AG08396 (cell line): Measurements from ENCODE around the gene STMN1.

ENCODE experiments used
- DNase-seq: peaks from one replicate; pipeline ENCODE4 v3.0.0; 2012; ENCODE audit warnings: low spot score, mixed read lengths

STMN1 gene

DNA sequence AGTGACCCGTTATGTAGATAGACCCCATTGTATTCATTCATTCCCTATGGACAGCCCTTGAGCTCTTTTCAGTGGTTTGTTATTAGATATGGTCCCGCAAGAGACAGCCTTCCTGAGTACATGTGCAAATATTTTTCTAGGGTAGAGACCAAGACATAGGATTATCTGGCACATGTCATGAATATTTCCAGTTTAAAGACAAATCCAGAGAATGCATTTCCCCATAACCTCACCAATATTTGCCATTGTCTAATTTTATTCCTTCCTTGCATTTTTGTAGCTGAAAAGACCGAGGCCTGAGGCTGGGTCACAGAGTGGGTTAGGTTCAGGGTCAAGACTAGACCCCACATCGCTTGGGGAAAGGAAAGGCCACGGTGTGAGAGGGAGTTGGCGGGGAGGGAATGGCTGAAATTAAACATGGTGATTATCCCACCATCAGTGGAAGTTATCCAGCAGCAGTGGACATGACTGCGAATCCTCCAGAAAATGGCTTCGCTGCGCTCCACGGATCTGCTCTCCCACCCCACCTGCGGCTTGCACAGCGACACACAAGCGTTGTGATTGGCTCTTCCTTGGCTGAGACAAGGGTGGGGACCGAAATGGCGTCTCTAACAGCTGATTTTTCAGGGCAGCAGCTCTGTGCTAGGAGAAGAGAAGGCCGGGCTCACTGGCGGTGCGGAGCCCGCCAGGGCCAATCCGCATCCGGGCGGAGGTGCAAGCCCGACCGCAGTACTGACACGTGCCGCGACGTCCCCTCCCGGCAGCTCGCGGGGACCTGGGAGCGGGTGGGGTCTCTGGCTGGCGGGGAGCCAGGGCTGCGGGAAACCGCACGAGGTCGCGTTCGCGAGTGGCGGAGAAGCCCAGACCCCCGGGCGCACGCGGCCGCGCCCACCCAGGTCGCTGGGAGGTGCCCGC, 16.1 kb upstream of the STMN1 start:
- DNase-seq = peak; percentile 27

DNA sequence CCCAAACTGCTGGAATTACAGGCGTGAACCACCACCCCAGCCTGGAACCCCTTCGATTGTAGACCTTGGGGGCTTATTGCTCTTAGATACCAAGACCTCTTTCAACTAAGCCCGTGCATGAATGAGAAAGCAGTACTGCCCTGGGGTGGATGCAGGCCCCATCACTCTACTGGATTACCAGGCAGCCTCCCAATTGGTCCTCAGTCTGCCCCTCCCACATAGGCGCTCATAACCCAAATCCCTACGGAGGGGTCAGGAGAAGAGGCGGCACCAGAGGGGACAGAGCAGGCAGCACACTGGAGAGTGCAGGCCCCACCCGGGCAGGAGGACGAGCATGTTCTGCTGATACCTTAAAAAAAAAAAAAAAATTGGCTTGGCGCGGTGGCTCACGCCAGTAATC, 12.4 kb upstream of the STMN1 start:
- DNase-seq = no peak

DNA sequence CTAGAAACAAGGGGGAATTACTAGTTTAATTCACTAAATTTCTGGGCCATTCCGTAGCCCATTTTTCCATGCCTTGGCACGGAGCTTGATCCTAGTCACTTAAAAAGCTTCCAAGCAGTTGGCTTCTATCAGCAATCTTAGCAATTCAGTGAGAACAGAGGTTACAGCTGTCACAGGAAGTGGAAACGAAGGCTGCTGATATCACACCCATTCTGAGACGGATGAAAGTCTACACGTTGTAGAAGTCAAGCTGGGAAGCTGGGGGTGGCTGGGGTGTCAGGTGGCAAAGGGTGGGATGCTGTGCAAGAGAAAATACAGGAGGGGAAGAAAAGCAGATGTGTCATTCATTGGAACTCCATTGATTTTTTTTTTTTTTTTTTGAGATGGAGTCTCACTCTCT, 11.8 kb upstream of the STMN1 start:
- no peak for DNase-seq

DNA sequence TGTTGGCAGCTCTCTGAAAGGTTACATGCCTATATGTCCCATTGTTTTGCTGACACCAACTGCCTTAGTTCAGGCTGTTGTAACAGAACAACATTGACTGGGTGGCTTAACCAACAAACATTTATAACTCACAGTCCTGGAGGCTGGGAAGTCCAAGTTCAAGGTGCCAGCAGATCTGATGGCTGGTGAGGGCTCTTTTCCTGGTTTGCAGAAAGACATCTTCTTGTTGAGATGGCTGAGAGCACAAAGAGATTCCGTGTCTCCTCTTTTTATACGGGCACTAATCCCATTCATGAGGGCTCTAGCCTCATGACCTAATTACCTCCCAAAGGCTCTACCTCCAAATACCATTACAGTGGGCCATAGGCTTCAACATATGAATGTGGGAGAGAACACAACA, 10.2 kb upstream of the STMN1 start:
- no peak for DNase-seq

DNA sequence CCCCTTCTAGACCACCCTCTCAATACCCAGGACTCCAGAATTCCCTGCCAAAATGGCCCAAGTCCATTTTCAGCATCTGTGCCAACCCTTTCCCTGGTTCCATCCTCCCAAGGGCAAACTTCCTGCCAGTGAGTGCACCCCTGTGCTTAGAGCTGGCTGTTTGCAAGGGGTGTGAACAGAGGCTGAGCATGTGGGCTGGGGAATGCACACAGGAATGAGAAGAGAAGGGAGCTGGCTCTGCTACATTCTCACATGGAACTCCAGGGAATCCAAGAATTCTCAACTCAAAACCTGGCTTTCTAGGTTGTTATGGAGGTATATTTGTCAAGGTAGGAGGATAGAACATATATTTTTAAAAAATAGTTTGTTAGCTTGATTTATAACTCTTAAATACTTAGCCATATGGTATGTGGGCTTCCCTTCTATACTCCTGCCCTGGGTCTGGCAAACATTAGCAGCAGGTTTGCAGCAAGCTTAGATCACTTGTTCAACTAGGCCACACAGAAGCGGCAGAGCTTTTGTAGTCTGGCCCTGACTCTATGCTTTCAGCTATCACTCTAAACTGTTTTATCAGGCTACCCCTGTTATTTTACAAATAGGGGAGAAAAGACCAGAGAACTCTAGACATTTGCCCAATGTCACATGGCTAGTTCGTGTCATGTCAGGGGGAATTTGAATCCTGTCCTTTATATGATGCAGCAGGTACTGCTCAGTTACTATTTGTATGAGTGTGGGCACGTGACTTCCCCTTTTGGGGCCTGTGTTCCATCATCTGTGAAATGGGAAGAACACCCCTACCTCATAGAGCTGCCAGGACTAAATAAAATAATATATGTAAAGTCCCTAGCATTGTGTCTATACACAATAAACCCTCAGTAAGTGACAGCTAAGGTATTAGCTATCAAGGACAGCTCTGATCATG, 8.1 kb upstream of the STMN1 start:
- no peak for DNase-seq

DNA sequence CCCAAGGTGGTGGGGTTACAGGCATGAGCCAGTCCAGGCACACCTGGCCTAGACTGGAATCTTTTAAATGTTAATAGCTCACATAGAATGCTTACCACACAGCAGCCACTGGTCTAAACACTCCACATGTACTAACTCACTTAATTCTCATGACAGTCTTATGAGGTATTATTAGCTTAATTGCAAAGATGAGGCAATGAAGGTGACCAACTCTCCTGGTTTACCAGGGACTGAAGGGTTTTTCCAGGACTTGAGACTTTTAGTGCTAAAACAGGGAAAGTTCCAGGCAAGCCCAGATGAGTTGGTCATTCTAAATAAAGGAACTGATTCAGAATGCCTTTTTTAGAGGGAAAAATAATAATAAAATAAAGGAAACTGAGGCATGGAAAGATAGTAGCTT, 7.0 kb upstream of the STMN1 start:
- no peak for DNase-seq

DNA sequence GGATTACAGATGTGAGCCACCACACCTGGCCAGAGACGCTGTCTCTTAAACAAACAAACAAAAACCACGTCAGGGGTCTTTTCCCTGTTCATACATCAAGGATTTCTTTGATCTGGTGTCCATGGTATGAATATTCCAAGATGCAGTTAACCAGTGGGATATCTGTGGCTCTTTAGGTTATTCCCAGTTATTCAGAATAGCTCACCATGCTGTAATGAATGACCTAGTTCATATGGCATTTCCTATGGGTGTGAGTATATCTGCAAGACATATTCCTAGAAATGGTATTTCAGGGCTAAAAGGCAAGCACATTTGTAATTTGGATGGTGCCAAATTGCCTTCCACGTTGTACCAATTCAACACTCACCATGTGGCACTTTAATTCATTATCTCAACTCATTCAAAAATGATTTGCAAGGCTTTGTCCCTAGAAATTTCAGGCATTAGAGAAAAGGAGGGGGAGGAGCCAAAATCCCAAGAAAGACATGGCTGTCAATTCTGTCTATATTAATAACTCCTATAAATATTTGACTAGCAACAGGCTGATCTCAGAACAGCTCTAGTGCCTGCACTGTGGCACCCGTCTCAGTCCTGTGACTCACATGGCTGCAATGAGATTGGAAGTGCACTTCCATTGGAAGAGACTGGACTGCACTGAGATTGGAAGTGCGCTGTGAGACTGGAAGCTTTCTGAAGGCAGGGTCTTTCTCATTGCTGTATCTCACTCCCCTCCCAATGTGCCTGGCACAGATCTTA, 6.0 kb upstream of the STMN1 start:
- peak; percentile 68 for DNase-seq

DNA sequence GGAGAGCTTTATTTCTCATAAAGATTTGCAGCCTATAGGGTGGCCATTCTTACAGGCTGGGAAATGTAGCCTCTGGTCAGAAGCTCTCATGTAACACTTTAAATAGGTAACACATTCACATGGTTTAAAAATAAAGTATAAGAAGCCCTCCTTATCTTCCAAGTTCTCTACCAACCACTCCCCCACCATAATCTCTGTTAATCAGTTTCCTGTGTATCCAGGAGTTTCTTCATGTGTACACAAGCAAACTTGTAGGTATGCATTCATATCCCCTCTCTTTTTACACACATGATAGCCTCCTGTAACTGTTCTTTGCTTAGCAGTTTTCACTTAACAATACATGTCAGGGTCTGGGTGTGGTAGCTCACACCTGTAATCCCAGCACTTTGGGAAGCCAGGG, 4.9 kb upstream of the STMN1 start:
- DNase-seq = no peak

DNA sequence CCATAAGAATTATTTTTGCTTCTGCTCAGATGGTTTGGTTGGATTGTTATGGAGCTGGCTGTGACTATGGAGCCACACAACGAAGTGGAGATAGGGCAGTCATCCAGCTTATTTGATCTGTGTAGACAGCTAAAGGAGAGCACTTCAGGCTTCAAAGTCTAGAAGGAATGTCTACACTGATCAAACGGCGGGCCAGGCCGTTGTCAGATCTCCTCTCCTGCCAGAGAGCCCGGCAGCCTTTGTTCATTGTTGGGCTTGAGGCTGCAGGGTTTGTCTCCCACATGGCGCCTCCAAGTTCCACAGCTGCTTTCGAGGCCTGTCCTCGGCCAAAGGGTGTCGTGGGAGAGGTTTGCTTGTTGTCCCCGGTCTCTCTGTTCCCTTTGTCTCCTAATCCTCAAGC, 2.8 kb upstream of the STMN1 start:
- no peak for DNase-seq

DNA sequence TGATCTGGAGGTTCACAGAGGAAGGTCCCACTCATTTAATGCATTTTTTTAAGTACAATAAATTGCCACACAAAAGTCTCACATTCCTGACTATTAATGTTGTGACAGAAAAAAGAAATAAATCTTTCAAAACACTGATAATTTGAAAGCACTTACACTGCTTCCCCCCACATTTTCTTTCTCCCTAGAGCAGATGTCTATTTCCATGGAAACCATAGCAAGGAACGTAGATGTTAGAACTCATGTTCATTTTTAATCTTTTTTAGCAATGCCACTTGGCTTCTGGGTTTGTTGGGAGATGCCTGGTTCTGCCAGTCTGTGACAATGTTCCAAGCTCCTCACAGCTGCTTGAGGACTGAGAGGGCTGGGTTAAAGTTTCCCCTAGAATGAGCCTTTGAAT, 1.9 kb upstream of the STMN1 start:
- no peak for DNase-seq

DNA sequence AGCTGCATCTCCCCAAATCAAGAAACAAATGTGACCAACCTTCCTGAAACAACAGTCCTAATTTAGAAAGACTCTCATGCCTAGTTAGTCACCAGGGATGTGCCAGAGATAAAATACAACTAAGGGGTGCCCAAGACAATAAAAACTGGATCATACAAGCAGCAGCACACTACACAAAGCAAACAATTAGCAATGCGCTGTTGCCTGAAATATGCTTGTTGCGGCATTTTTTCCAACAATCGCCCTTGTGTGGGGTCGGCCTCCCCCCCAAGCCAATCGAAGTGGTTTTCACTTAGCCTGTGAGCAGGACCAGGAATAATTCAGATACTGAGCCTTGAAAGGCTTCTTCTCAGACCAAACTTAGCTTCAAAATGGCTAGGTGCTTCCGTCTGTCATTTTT, 1.4 kb upstream of the STMN1 start:
- no peak for DNase-seq

DNA sequence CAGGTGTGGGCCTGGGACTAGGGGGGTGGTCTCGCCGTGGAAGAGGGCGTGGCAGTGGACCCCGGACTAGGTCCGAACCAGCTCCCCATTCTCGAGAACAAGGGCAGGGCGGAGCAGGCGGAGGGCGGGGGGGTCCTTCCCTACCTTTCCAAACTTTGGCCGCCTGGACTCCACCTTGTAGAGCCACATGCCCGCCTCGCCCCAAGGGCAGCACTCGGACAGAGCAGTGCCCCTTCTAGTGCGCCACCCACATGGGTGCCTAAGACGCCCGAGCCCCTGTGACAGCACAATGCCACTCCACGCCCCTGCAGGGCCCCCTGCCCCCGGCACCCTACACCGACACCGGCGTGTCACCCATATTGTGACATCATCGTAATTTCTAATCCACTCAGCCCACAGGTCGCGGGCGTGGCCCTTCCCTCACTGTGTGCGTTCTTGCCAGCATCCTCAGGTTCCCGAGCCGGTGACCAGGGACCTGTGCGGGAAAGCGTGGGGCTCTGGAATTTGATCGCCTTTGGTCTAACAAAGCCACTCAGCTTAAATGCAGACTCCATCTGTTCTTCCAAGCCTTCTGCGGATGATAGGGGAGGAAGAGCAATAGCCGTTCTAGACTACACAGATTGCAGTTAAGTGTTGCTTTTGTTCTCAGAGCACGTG, 553 bp upstream of the STMN1 start:
- DNase-seq = no peak

DNA sequence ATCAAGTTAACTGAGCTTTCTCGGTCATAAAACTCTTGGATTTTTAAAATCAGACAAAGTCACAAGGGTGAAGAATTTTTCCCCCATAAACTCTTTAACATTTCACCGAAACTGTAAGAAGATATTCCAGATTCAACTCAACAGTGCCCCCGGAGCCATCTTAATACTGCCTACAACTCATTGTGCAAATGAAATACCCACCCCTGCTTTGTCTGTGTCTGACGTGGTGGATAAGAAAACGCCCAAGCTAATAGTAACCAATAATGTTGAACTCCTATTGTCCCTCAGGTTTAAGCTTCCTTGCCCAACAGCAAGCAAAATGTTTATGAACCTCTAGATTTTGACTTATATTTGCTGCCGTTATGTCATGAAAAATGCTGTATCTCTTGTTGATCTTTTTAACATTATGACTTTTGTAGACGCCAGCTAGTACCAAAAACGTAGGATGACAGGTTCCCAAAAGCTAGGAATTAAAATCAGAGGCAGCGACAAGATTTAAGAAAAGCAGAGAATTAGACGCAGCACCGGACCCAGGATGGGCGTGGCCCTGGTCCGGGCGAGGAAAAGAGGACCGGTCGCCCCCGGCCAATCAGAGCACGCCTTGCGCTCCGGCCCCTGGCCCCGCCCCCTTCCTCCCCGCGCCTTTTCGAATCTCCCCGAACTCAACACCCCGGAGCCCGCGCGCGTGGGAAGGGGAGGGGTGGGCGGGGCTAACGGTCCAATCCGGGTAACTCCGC, 1.1 kb downstream of the STMN1 start:
- peak; percentile 97 for DNase-seq

DNA sequence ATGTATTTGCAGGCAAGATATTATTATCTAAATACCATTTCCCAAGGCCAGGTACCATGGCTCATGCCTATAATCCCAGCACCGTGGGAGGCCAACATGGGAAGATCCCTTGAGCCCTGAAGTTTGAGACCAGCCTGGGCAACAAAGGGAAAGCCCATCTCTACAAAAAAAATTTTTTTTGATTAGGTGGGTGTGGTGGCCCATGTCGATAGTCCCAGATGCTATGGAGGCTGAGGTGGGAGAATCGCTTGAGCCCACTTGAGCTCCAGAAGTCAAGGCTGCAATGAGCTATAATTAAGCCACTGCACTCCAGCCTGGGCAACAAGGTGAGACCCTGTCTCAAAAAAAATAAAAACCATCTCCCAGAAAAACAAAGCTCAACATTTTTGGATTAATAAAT, 2.2 kb downstream of the STMN1 start:
- DNase-seq = no peak

DNA sequence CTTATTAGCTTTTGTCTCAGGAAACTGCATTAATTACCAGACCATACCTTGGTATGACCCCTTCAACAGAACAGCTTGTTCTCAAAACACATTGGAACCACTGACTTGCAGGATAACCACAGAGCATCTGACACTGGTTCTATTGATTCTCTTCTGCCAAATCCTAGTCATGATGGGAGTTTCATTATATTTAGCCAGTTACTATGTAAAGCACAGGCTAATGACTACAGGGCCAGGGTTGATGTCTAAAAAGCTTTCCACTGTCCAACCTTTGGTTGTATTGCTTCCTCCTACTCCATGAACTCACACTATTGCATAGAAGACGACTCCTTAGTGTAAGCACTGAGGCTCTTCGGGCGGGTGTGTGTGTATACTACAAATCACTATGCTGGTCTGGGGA, 3.8 kb downstream of the STMN1 start:
- no peak for DNase-seq

DNA sequence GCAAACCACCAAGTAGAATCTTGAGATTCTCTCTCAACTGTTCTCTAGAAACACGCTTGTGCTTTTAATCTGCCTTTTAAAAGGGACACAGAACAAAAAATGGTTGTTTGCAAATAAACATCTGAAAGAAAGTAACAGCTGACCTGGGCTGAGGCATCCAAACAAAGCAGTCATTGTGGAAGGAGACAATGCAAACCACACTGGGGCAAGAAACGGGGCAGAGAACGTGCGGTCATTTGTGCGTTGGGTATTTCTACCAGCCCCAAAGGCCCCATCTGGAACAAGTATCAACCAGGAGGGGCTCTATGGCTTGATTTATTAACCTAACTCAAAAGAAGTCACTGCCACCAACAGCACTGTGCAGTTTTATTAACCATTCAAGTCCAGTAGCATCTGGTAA, 6.0 kb downstream of the STMN1 start:
- DNase-seq = no peak

DNA sequence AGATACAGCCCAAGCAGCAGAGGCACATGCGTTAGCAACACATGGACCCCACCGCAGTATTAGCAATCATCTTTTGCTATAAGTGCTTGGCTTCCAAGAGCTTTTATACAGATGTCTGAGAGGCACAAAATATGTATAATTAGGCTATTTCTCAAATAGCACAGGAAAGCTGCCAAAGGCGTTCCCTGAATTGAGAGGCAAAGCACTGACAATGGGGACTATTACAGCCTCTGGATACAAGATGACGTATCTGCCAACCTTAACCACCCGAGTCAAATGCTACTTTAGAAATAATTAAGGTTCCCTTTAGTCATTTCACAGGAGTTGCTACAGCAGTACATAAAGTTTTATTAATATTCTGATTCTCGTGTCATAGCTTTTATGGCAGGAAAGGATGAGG, 6.4 kb downstream of the STMN1 start:
- DNase-seq = no peak

DNA sequence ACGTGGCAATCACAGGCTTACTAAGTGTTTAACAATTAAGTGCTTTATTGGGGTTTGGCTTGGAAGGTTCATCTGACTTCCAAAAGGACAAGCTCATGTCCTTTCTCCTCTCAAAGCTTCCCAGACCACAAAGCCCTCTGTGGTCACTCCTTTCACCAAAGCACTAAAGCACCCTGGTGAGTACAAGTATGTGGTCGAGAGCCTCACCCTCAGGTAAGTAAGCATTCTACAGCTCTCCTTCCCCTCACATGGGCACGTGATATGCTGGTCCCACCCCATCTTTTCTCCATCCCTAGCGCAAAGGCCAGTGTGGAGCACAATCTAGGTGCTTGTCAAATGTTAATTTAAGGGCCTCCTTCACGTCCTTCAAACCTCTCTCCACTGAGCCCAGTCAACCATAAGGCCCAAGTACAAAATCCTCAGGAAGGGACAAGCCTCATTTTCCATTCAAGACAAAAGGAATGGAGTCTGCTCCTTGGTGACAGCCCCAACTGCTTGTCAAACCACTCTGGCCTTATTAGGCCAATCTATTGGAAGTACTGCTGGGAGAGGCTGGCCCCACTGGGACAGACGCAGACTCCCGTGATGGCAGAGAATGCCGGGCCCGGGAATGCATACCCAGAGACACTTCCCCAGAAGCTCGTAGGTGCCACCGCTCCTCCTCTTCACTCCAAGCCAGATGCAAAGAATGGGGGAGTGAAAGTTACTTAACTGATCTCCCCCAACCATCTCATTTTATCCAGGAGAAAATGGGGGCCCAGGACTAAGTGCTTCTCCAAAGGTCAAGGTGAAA, 7.8 kb downstream of the STMN1 start:
- no peak for DNase-seq

DNA sequence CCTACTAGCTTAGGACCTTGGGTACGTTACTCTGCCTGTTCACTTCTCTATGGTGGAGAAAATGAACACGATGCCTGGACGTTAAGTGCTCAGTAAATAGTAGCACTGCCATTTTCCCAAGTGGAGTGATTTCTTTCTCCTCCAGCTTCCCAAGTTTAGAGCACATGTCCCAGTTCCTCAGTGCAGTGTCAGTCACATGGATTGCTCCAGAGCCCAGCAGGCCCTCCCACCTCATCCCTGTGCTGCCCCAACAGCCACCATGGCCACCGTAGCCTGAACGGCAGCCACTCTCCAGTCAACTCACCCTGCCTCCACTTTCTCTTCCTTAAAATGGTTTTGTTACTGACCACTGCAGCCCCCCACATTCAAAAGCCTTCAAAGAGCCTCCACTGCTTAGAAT, 8.5 kb downstream of the STMN1 start:
- no peak for DNase-seq

DNA sequence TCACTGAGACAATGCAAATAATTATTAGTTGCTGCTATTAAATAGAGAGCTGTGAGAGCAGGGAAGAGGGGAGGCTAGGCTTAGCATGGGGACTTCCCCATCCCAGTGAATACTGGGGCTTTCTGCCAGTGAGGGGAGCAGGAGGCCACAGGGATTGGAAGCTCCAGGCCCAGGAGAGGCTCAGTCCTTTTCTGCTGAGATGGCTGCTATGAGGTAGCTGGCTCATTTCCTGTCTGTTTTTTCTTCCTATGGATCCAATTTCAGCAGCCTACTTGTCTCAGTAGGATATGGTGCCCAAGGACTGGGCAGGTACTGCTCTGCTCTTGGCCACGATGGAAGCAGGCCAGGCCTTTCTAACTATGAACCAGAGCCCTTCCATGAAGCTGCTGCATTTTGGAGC, 10.0 kb downstream of the STMN1 start:
- no peak for DNase-seq
